GM19395 (cell line): Measurements from ENCODE around the gene LYPD6B.
A peak's percentile ranks its signal among the peaks of the same experiment; 100 is the strongest.

Experiments used
- ATAC-seq: cut with Tn5 transposase; IDR thresholded peaks from one replicate; pipeline ENCODE4 v1.9.1; 2021; ENCODE audit warnings: mild to moderate bottlenecking, moderate library complexity; ENCODE audit not compliant: unreplicated experiment

The LYPD6B gene

DNA sequence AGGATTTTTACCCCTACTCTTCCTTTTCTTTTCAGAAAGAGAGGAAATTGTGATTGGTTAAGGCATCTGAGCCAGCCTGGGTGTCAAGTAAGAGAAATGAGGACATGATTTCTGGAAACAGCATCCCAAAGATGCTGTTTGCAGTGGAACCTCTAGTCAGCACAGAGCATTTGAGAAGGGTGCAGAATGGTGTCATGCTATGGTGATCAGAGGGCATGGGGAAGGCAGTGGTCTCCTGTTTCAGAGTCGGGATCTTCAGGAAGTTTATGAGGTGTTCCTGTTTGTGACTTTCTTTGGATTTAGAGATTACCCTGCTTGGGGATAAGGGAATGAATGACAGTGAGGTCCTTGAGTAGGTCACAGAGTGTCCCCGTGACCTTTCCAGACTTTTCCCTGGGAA, 117.5 kb downstream of the LYPD6B start:
- no peak for ATAC-seq

GRCh38 chr2:149156971-149157740, 118.7 kb downstream of the LYPD6B start:
- no peak for ATAC-seq

DNA sequence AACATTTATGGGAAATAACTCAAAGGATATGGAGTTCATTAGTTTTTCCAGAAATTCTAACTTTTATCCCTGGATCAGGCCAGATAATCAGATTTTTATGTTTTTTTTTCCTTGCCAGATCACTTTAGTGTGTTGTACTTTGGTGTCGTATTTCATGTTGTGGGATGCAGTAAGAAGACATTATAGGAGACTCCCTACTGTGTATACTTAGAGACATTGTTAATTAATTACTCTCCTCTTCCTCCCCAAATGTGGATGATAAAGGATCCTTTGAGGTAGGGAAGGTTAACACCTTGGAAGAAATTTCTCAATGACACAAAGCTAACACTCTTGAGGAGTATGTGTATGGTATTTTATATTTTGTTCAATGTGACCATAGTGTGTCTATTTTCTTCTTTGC, 120.5 kb downstream of the LYPD6B start:
- no peak for ATAC-seq

DNA sequence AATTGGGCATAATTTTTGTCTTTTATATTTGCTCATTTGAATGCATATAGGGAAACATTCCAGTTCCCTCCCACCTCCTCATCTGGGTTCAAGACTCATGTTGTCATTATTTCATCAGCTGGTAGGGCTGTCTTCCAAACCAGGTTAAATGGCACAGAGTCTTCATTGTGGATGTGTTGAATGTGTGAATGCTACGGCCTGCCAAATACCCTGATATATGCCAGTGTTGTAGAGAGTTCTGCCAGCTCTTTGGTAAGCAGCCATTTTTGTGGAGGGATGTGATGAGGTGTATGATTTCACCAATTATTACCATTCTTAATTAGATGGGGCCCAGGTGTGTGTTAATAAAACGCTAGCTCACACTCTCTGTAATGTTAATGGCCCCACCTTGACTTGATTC, 121.7 kb downstream of the LYPD6B start:
- ATAC-seq, result no peak

DNA sequence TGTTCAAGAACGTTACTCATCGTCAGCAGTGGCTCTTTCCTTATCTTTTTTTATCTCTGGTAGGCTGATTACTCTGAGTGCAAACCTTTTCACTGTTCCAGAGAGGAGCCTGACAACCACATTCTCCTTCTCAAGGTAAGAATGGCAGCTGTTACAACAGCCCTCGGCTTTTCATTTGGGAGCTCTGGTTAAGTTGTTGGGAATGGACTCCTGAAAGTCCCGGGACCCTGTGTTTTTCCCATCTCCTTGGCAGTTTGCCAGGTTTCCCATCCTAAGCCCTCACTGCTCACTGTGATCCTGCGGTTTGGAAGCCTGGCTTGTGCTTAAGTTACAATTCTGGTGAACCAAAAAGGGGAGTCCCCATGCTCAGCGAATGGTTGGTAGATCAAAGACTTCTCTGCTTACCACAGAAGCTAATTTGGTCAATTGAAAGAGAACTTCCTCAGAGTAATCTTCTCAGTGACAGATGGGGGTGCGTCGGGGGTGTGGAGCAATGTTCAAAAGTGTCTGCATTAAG, 122.3 kb downstream of the LYPD6B start:
- peak; percentile 100 for ATAC-seq

- no peak for ATAC-seq
Observed at GRCh38 chr2:149161481-149162225, 123.2 kb downstream of the LYPD6B start.

DNA sequence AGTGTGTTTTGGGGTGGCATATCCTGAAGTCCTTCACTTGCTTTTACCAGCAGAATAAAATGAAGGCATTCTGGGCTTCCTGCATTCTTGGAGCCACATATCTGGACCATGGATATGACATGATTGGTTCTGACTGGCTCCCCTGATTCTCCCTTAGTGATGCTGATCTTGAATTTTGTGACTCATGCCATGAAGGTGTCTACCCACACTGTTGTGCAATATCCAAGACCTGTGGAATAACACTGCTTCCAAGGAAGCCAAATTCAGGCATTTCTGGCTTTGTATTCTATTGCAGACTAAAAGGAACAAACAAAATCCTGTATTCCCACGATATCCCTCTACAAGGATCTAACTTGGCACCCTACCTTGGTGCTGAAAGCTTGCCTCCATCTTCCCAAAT, 125.8 kb downstream of the LYPD6B start:
- no peak for ATAC-seq

DNA sequence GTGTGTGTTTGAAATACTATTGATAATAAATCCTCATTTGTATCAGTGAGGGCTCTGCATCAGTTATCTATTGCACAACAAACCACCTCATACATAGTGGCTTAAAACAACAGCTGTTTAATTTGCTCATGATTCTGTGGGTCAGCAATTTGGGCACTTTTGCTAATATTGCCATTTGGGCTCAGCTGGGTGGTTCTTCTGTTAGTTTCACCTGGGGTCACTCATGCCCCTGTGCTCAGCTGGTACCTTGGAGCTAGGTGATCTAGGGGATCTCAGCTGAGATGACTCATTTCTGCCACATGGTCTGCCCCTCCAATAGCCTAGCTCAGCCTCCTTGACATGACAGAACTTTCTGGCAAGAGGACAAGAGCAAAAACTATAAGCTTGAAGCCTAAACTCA, 126.3 kb downstream of the LYPD6B start:
- ATAC-seq, result no peak

GRCh38 chr2:149167001-149167780, 128.7 kb downstream of the LYPD6B start:
- ATAC-seq, result peak; percentile 81

DNA sequence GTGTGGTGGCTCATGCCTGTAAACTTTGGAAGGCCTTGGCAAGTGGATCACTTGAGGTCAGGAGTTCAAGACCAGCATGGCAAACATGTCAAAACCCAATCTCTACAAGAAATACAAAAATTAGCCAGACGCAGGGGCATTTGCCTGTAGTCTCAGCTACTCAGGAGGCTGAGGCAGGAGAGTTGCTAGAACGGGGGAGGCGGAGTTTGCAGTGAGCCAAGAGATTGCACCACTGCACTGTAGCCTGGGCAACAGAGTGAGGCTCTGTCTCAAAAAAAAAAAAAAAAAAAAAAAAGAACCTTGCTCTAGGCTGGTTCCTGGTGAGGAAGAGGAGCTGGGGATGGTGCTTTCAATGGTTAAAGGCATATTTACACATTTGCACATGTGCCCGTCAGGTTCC, 129.4 kb downstream of the LYPD6B start:
- ATAC-seq, result no peak

DNA sequence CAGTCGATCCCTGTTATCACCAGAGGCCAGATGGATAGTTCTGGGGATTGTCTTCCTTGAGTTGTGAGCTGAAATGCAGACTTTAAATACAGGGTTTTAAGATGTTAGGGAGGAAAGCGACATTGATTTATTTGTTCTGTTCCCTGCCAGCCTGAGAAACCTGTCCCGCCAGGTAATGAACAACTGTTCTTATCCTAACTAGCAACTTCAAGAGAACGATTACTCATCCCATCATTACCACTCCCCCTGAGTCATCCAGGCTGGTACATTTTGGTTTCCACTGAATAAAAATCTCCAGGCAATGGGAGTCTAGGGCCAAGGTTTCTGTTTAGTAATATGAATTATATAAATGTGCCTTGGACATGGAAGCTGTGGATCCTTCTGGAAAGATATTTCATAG, 131.2 kb downstream of the LYPD6B start:
- no peak for ATAC-seq

DNA sequence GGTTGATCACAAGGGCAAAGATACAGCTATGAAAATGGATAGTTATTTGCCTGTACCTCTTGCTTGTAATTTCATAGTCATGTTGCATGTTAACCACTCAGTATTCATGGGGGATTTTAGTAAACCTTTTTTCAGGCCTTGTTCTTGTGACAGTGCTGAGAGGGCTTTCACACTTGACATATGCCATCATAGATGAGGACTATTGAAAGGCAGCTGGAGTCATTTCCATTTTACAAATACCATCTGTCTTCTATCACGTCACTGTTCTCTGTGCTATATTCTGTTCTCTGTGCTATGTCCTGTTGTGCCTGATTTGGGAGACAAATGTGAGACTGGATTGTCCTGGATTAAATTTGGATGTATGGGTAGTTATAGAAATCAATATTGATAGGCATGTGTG, 131.7 kb downstream of the LYPD6B start:
- no peak for ATAC-seq

- ATAC-seq, result no peak
Observed at GRCh38 chr2:149170911-149171310, 132.4 kb downstream of the LYPD6B start.

DNA sequence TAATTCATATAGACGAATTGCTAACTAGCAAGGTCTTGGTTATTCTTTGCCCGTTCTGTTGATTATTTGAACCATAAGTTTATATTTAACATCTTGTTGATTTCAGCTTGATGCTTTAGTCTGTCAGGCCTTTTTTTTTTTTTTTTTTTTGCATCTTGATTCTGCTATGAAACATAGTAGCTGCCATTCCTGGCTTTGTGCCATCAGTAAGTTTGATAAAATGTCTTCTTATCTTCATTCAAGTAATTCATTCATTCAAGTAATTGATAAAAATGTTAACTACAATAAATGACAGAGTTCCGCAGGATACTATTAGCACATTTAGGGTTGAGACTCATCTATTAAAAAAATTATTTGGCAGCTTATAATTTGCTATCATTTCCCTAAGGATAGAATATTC, 134.7 kb downstream of the LYPD6B start:
- no peak for ATAC-seq

- no peak for ATAC-seq
Observed at GRCh38 chr2:149175956-149176355, 137.5 kb downstream of the LYPD6B start.

DNA sequence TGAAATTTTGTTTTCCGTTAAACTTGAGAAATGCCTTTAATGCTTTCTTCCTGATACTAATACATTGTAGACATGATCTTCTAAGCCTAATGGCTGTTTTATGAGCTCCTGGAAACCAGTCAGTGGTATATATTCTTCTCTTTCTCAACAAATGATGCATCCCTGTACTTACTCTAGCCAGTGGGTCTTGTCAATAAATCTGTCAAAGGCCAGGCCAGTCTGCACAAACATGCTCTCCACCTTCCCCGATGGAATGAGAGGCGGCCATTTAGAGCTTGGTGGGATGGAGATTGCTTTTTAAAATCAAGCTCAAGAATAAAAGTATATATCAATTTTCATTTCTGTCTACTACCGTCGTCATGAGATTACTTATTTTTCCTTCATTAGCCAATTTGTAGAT, 140.1 kb downstream of the LYPD6B start:
- ATAC-seq, result no peak

DNA sequence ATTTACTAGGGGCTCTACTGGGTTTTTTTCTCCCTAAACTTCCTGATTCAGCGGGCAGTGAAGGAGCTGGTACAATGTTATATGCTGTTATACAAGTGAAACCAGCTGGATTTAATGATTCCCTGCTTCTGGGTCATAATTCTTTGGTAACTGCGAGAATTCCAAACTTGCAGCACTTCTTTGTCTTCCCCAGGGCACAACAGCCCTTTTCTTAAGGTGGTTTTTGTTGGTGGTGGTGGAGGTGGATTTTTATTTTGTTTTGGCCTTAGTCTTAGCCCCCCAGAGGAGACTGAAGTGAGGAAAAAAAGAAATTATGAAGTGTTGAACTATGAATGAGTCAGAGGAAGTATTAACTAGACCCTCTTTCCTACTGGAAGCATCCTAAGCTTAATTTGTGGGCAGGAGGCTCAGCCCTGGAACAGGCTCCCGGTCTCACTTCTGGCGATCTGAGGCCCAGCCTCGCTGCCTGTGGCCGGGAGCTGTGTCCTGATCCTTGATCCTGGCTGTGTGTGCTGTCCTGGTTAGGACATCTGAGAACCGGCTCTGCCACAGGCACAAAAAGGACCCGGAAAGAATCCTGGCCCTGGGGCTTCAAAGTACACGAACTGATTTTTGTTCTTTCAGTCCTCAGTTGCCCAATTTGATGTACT, 141.9 kb downstream of the LYPD6B start:
- ATAC-seq, result no peak

- ATAC-seq, result no peak
Observed at GRCh38 chr2:149183187-149183586, 144.7 kb downstream of the LYPD6B start.

- ATAC-seq, result no peak
Observed at GRCh38 chr2:149184991-149185390, 146.5 kb downstream of the LYPD6B start.

DNA sequence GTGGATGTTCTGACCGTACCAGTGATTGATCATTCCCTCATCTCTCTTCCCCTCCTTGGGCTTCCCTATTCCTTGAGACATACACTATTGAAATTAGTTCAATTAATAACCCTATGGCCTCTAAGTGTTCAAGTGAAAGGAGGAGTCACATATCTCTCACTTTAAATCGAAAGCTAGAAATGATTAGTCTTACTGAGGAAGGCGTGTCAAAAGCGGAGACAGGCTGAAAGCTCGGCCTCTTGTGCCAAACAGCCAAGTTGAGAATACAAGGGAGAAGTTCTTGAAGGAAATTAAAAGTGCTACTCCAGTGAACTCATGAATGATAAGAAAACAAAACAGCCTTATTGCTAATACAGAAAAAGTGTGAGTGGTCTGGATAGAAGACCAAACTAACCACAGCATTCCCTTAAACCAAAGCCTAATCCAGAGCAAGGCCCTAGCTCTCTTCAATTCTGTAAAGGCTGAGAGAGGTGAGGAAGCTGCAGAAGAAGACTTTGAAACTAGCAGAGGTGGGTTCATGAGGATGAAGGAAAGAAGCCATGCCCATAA, 147.5 kb downstream of the LYPD6B start:
- no peak for ATAC-seq

DNA sequence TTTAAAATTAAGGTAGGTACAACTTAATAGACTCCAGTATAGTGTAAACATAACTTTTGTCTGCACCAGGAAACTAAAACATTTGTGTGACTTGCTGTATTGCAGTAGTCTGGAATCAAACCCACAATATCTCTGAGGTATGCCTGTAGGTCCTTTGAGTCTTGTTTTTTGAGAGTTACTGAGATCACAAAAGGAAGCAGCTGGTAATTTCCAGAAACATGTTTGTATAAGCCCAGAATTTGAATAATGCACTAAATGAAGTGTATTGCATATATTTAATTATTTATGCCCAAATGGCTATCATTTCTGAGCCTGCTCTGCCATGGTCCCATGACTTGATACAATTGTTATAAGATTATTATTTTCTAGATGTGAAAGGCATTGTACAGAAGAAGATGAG, 148.6 kb downstream of the LYPD6B start:
- no peak for ATAC-seq
